GM10847 (cell line): ENCODE results near the gene PROM2.

Experiments
- POLR2A ChIP-seq: IDR thresholded peaks from 2 replicates; pipeline ENCODE4 v1.6.1; 2011; ENCODE audit not compliant: insufficient read length; ENCODE audit errors: extremely low read depth

Gene PROM2

GRCh38 chr2:95307878-95308277, 33.6 kb downstream of the PROM2 start:
- no peak for TF ChIP-seq POLR2A

GRCh38 chr2:95308426-95308990, 34.3 kb downstream of the PROM2 start:
- TF ChIP-seq POLR2A = no peak

- TF ChIP-seq POLR2A = no peak
Observed at GRCh38 chr2:95309599-95309998, 35.4 kb downstream of the PROM2 start.

GRCh38 chr2:95310216-95310615, 36.0 kb downstream of the PROM2 start:
- TF ChIP-seq POLR2A = no peak

- TF ChIP-seq POLR2A = no peak
Observed at GRCh38 chr2:95310651-95311050, 36.4 kb downstream of the PROM2 start.

- TF ChIP-seq POLR2A = no peak
Observed at GRCh38 chr2:95311815-95312542, 37.7 kb downstream of the PROM2 start.

- no peak for TF ChIP-seq POLR2A
Observed at GRCh38 chr2:95312543-95313201, 38.4 kb downstream of the PROM2 start.

- TF ChIP-seq POLR2A = no peak
Observed at GRCh38 chr2:95313296-95314131, 39.3 kb downstream of the PROM2 start.

GRCh38 chr2:95314598-95314963, 40.3 kb downstream of the PROM2 start:
- TF ChIP-seq POLR2A = no peak

GRCh38 chr2:95314964-95315611, 40.8 kb downstream of the PROM2 start:
- TF ChIP-seq POLR2A = no peak

GRCh38 chr2:95315801-95316411, 41.7 kb downstream of the PROM2 start:
- no peak for TF ChIP-seq POLR2A

GRCh38 chr2:95316466-95317122, 42.3 kb downstream of the PROM2 start:
- TF ChIP-seq POLR2A = no peak

GRCh38 chr2:95317123-95317500, 42.9 kb downstream of the PROM2 start:
- no peak for TF ChIP-seq POLR2A
